ENCODE measurements around the gene NAA80. TPM values are rescaled to one million over a fixed set of nuclear protein-coding genes. Genes with fewer than 3 reads are reported as not detected.

Gene NAA80
- total and polyA plus RNA-seq, 2 of the 13 experiments (the other 11 are each of a cell fraction or from before 2014, with no cell fraction given): 3.4 to 8.7 TPM

DNA sequence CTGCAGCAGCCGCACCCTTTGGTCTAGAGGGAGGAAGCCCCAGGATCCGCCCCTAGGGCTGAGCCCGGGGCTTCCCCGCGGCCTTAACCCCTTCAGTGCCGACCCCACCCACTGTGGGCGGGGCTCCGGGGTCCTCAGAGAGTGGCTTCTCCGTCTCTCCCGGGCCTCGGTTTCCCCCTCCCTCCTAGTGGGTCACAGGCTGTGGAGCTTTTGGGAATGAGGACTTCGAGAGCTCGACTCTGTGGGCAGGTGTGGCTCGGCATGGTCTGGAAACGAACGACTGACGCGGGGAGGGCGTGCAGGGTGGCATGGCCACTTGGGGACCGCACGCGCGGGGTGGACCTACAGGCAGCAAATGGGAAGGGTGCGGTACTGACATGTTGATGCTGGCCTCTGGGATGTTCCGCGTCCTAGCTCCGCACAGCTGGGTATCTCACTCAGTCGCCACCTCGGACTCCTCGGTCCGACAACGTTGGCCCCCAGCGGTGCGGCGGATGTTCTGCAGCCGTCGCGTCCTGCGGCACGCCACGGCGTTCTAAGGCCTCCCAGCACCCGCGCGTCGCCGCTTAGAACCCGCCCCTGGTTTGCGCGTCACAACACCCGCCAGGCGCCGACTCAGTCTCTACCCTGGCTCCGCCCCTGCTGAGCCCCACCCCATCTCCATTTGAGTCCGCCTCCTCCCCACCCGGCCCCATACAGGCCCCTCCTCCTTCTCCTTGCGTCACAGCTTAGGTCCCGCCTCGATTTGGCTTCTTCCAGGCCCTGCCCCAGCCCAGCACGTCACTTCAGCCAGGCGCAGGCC is at the start of gene NAA80, which contains the start of gene HYAL3 (continued):
- TF ChIP-seq MYPOP (CRISPR knock-in tag; IDR thresholded peaks at IDR 0.05): peak; percentile 89; the same call in 1 of the 2 replicates
- no peak for TF ChIP-seq ZNF543 (CRISPR knock-in tag; IDR thresholded peaks at IDR 0.05)
- TF ChIP-seq, protein P1, sequence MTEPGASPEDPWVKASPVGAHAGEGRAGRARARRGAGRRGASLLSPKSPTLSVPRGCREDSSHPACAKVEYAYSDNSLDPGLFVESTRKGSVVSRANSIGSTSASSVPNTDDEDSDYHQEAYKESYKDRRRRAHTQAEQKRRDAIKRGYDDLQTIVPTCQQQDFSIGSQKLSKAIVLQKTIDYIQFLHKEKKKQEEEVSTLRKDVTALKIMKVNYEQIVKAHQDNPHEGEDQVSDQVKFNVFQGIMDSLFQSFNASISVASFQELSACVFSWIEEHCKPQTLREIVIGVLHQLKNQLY (CRISPR knock-in tag; IDR thresholded peaks at IDR 0.05): no peak; the same call in 1 of the 2 replicates
- no peak for TF ChIP-seq MAFK (conservative IDR thresholded peaks at IDR 0.05 in 1 of 2, IDR thresholded peaks at IDR 0.05 in 1 of 2; ENCODE audit: low read length in 2 of 2)
- peak; percentile 24; the same call in 1 of the 2 replicates for TF ChIP-seq ZNF790 (CRISPR knock-in tag; IDR thresholded peaks at IDR 0.05; ENCODE audit: borderline replicate concordance)
- no peak for TF ChIP-seq ZNF629 (CRISPR knock-in tag; conservative IDR thresholded peaks at IDR 0.05)
- TF ChIP-seq ISL2 (CRISPR knock-in tag; IDR thresholded peaks at IDR 0.05): peak; percentile 18
- TF ChIP-seq ZNF362 (CRISPR knock-in tag; IDR thresholded peaks at IDR 0.05; ENCODE audit: borderline replicate concordance): peak; percentile 27; the same call in 1 of the 2 replicates
- TF ChIP-seq, protein P2, sequence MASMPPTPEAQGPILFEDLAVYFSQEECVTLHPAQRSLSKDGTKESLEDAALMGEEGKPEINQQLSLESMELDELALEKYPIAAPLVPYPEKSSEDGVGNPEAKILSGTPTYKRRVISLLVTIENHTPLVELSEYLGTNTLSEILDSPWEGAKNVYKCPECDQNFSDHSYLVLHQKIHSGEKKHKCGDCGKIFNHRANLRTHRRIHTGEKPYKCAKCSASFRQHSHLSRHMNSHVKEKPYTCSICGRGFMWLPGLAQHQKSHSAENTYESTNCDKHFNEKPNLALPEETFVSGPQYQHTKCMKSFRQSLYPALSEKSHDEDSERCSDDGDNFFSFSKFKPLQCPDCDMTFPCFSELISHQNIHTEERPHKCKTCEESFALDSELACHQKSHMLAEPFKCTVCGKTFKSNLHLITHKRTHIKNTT (CRISPR knock-in tag; IDR thresholded peaks at IDR 0.05): no peak
- TF ChIP-seq ZUFSP (CRISPR knock-in tag; IDR thresholded peaks at IDR 0.05; ENCODE audit: borderline replicate concordance): no peak
- TF ChIP-seq IRF2 (CRISPR knock-in tag; IDR thresholded peaks at IDR 0.05): no peak
- no peak for TF ChIP-seq USF2 (IDR thresholded peaks at IDR 0.05; ENCODE audit: low read depth, low read length)
- TF ChIP-seq USF2 (CRISPR knock-in tag; IDR thresholded peaks at IDR 0.05; ENCODE audit: borderline replicate concordance): peak; percentile 40; the same call in 1 of the 2 replicates
- no peak for TF ChIP-seq ZSCAN20 (CRISPR knock-in tag; IDR thresholded peaks at IDR 0.05; ENCODE audit: borderline replicate concordance)
- no peak for TF ChIP-seq PCBP2 (optimal IDR thresholded peaks at IDR 0.05; ENCODE audit: low read depth, low read length, poor library complexity, severe bottlenecking)
- TF ChIP-seq, protein P3, sequence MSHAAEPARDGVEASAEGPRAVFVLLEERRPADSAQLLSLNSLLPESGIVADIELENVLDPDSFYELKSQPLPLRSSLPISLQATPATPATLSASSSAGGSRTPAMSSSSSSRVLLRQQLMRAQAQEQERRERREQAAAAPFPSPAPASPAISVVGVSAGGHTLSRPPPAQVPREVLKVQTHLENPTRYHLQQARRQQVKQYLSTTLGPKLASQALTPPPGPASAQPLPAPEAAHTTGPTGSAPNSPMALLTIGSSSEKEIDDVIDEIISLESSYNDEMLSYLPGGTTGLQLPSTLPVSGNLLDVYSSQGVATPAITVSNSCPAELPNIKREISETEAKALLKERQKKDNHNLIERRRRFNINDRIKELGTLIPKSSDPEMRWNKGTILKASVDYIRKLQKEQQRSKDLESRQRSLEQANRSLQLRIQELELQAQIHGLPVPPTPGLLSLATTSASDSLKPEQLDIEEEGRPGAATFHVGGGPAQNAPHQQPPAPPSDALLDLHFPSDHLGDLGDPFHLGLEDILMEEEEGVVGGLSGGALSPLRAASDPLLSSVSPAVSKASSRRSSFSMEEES (CRISPR knock-in tag; IDR thresholded peaks at IDR 0.05): no peak
- no peak for TF ChIP-seq HNF4A (CRISPR knock-in tag; IDR thresholded peaks at IDR 0.05)
- no peak for TF ChIP-seq FOSL1 (CRISPR knock-in tag; IDR thresholded peaks at IDR 0.05; ENCODE audit: borderline replicate concordance)
- TF ChIP-seq HHEX (CRISPR knock-in tag; IDR thresholded peaks at IDR 0.05): no peak
